B cell (primary cell): ENCODE data around the gene PGF.

Source experiments
- EZH2 ChIP-seq: IDR thresholded peaks from 2 replicates; pipeline ENCODE4 v1.6.1; 2012; ENCODE audit warnings: borderline replicate concordance, low read depth, mild to moderate bottlenecking, moderate library complexity, low read length; ENCODE audit not compliant: insufficient read depth, poor library complexity, severe bottlenecking
- TF ChIP-seq, protein P1 (sequence below): fragments of 200-600 bp; IDR thresholded peaks from one replicate; pipeline ENCODE4 v1.8.0; 2022; ENCODE audit warnings: antibody characterized with exemption, mild to moderate bottlenecking

DNA sequence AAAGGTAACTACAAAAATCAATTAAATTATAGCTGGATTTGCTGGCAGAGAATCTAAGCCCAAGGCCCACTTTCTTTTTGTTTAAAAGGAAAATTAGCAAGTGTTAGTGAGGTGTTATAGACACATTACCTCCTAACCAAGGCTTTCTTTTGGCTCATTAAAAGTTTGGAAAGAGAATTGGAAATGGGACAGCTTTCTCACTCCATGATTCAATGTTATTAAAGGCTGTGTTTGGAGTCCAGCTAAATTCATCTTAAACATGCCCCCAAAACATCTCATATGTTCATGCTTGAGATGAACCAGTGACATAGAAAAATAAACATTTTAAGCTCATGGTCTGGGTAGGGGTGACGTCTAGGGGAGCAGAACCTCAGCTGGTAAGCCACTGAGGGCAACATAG lies 13.4 kb upstream of the PGF start:
- TF ChIP-seq, protein P1, sequence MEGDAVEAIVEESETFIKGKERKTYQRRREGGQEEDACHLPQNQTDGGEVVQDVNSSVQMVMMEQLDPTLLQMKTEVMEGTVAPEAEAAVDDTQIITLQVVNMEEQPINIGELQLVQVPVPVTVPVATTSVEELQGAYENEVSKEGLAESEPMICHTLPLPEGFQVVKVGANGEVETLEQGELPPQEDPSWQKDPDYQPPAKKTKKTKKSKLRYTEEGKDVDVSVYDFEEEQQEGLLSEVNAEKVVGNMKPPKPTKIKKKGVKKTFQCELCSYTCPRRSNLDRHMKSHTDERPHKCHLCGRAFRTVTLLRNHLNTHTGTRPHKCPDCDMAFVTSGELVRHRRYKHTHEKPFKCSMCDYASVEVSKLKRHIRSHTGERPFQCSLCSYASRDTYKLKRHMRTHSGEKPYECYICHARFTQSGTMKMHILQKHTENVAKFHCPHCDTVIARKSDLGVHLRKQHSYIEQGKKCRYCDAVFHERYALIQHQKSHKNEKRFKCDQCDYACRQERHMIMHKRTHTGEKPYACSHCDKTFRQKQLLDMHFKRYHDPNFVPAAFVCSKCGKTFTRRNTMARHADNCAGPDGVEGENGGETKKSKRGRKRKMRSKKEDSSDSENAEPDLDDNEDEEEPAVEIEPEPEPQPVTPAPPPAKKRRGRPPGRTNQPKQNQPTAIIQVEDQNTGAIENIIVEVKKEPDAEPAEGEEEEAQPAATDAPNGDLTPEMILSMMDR = no peak
- no peak for TF ChIP-seq EZH2
